Ectodermal cell (in vitro differentiated cells): ENCODE data around the gene SYTL1.

ENCODE experiments used
- H3K27ac ChIP-seq: 2 replicates; pipeline ENCODE4 v1.7.0; 2013; ENCODE audit warnings: mild to moderate bottlenecking, low read depth, low read length; ENCODE audit not compliant: insufficient read depth, poor library complexity, severe bottlenecking
- H3K27me3 ChIP-seq: 2 replicates; pipeline ENCODE4 v1.7.0; 2013; ENCODE audit warnings: mild to moderate bottlenecking, low read length; ENCODE audit not compliant: insufficient read depth, control insufficient read depth, poor library complexity, severe bottlenecking
- H3K36me3 ChIP-seq: one replicate; pipeline ENCODE4 v1.7.0; 2013; ENCODE audit warnings: low read length; ENCODE audit not compliant: control insufficient read depth, insufficient read depth
- H3K4me1 ChIP-seq: one replicate; pipeline ENCODE4 v1.7.0; 2013; ENCODE audit warnings: low read length; ENCODE audit not compliant: control insufficient read depth, insufficient read depth
- H3K4me3 ChIP-seq: 2 replicates; pipeline ENCODE4 v1.7.0; 2013; ENCODE audit warnings: low read depth, low read length, control low read depth; ENCODE audit not compliant: insufficient read depth
- H3K9me3 ChIP-seq: 2 replicates; pipeline ENCODE4 v1.7.0; 2013; ENCODE audit warnings: mild to moderate bottlenecking, low read length, moderate library complexity; ENCODE audit not compliant: control insufficient read depth
- WGBS, 2 experiments: methylation state at CpG; one replicate each; pipeline ENCODE4 v1.1.7; 2013; ENCODE audit warnings: missing lambda C conversion rate in 2 of 2; 5-methylcytosine and 5-hydroxymethylcytosine counted together

The SYTL1 gene

GRCh38 chr1:27318136-27318535 is 23.7 kb upstream of the SYTL1 start:
- Histone ChIP-seq H3K9me3 (no peaks in the 10 kb centered on the region), H3K4me3 (no peak overlapping the region), H3K27ac (no peak overlapping the region), H3K4me1 (no peaks in the 10 kb centered on the region), H3K36me3 (no peaks in the 10 kb centered on the region), H3K27me3 (no peaks in the 10 kb centered on the region)
- 66 to 73% methylated on average over 4 of the region's 4 CpGs for WGBS, 2 experiments

GRCh38 chr1:27318596-27318995 is 23.2 kb upstream of the SYTL1 start:
- peaks cover 3% of the 10 kb centered on the region for H3K4me1 ChIP-seq
- H3K9me3 ChIP-seq: no peaks in the 10 kb centered on the region
- no peak overlapping the region for H3K27ac ChIP-seq
- H3K36me3 ChIP-seq: no peaks in the 10 kb centered on the region
- H3K27me3 ChIP-seq: no peaks in the 10 kb centered on the region
- WGBS, 2 experiments: 92 to 96% methylated on average over 1 of the region's 1 CpG
- H3K4me3 ChIP-seq: no peak overlapping the region

- 1% methylated on average over 67 of the region's 67 CpGs for WGBS, 2 experiments
- H3K27ac ChIP-seq: peak within 1 kb of the TSS; percentile 62
Observed at GRCh38 chr1:27321813-27322568, 19.8 kb upstream of the SYTL1 start, which contains the start of gene TMEM222. TSS of gene TMEM222 (plus strand) at chr1:27322163. CDS start at chr1:27322198, 35 bp downstream.

GRCh38 chr1:27322569-27323240 is 19.1 kb upstream of the SYTL1 start:
- H3K4me1 ChIP-seq: peaks cover 3% of the 10 kb centered on the region
- no peaks in the 10 kb centered on the region for H3K27me3 ChIP-seq
- H3K9me3 ChIP-seq: no peaks in the 10 kb centered on the region
- peak overlapping the region; percentile 62 for H3K27ac ChIP-seq
- H3K36me3 ChIP-seq: peaks cover 10% of the 10 kb centered on the region
- peak overlapping the region; percentile 66 for H3K4me3 ChIP-seq
- WGBS, 2 experiments: 17 to 19% methylated on average over 9 to 10 of the region's 10 CpGs

More at GRCh38 chr1:27321813-27322568, 19.8 kb upstream of the SYTL1 start, which contains the start of gene TMEM222:
- no peaks in the 10 kb centered on the region for H3K27me3 ChIP-seq
- no peaks in the 10 kb centered on the region for H3K9me3 ChIP-seq
- peak within 1 kb of the TSS; percentile 66 for H3K4me3 ChIP-seq
- H3K4me1 ChIP-seq: peaks cover 3% of the 10 kb centered on the region
- H3K36me3 ChIP-seq: peaks cover 10% of the 10 kb centered on the region

GRCh38 chr1:27325286-27325685 is 16.5 kb upstream of the SYTL1 start:
- Histone ChIP-seq H3K4me1 (peaks cover 3% of the 10 kb centered on the region), H3K27me3 (no peaks in the 10 kb centered on the region), H3K27ac (no peak overlapping the region), H3K9me3 (no peaks in the 10 kb centered on the region), H3K36me3 (peaks cover 10% of the 10 kb centered on the region), H3K4me3 (no peak overlapping the region)
- 96 to 97% methylated on average over 15 of the region's 15 CpGs for WGBS, 2 experiments

GRCh38 chr1:27327964-27328363 is 13.9 kb upstream of the SYTL1 start:
- Histone ChIP-seq H3K36me3 (peaks cover 10% of the 10 kb centered on the region), H3K27ac (no peak overlapping the region), H3K9me3 (no peaks in the 10 kb centered on the region), H3K4me3 (no peak overlapping the region), H3K27me3 (no peaks in the 10 kb centered on the region), H3K4me1 (peaks cover 3% of the 10 kb centered on the region)
- WGBS, 2 experiments: 94 to 95% methylated on average over 5 of the region's 5 CpGs

- Histone ChIP-seq H3K9me3 (no peaks in the 10 kb centered on the region), H3K36me3 (peaks cover 15% of the 10 kb centered on the region), H3K4me1 (no peaks in the 10 kb centered on the region), H3K27me3 (no peaks in the 10 kb centered on the region), H3K27ac (no peak overlapping the region), H3K4me3 (no peak overlapping the region)
- WGBS, 2 experiments: 92 to 96% methylated on average over 8 of the region's 8 CpGs
Observed at GRCh38 chr1:27330786-27331185, 11.0 kb upstream of the SYTL1 start.

- Histone ChIP-seq H3K4me3 (no peak overlapping the region), H3K36me3 (peaks cover 15% of the 10 kb centered on the region), H3K9me3 (no peaks in the 10 kb centered on the region), H3K27ac (no peak overlapping the region), H3K4me1 (no peaks in the 10 kb centered on the region), H3K27me3 (no peaks in the 10 kb centered on the region)
- WGBS, 2 experiments: 93 to 96% methylated on average over 3 of the region's 3 CpGs
Observed at GRCh38 chr1:27331426-27331825, 10.4 kb upstream of the SYTL1 start.

GRCh38 chr1:27331922-27332321 is 9.9 kb upstream of the SYTL1 start:
- no peak overlapping the region for H3K4me3 ChIP-seq
- no peaks in the 10 kb centered on the region for H3K4me1 ChIP-seq
- H3K27me3 ChIP-seq: no peaks in the 10 kb centered on the region
- H3K36me3 ChIP-seq: peaks cover 15% of the 10 kb centered on the region
- no peaks in the 10 kb centered on the region for H3K9me3 ChIP-seq
- 96 to 97% methylated on average over 5 of the region's 5 CpGs for WGBS, 2 experiments
- H3K27ac ChIP-seq: no peak overlapping the region

GRCh38 chr1:27332536-27333281 is 9.1 kb upstream of the SYTL1 start:
- 77 to 79% methylated on average over 11 of the region's 11 CpGs for WGBS, 2 experiments
- no peak overlapping the region for H3K27ac ChIP-seq
- peaks cover 15% of the 10 kb centered on the region for H3K36me3 ChIP-seq
- H3K4me1 ChIP-seq: no peaks in the 10 kb centered on the region
- no peaks in the 10 kb centered on the region for H3K27me3 ChIP-seq
- no peak overlapping the region for H3K4me3 ChIP-seq
- no peaks in the 10 kb centered on the region for H3K9me3 ChIP-seq
